Measurements from ENCODE around the gene PTPN4. TPM values are rescaled to one million over a fixed set of nuclear protein-coding genes. Genes with fewer than 3 reads are reported as not detected.
A peak's percentile ranks its signal among the peaks of the same experiment; 100 is the strongest.

The PTPN4 gene
- total RNA-seq, 2 experiments from 2014 or later, result 32.9 to 34.7 TPM

DNA sequence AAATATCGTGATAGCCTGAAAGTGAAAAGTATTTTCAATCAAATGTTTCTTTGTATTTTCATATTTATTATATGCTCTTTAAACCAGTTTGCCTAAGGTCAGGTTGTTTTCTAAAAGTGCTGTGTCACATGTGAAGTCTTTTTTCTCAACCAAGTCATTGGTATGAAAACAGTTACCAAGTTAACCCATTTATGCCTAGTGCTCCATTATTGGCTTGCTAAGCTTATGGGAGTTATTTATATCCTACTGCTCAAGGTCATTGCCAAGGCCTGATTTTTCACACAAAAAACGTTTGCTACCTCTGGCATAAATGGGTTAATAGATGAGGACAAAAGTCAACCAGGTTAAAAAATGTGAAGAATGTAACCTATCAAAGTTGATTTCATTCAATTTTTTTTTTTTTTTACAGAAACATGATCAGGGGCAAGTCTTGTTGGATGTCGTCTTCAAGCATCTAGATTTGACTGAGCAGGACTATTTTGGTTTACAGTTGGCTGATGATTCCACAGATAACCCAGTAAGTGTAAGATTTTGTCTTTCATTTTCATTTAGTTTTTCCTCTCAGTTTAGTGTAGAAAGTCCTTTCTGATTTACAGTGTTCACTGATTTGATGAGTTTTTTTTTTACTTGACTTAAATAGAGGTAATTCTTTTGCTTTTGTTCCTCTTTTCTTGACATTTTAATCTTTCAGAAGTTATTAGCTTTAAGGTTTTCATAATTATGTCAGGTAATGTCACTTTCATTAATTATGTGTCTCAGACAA lies 102.6 kb downstream of the PTPN4 start:
- H3K9me3 Mint-ChIP-seq, result peaks cover 5% of the 10 kb centered on the region
- DNase-seq, result no peak
- peaks cover 67% of the 10 kb centered on the region for H3K4me1 Mint-ChIP-seq
- H3K36me3 Mint-ChIP-seq, result peaks cover 37% of the 10 kb centered on the region
- H3K4me3 Mint-ChIP-seq, result no peak overlapping the region
- peak overlapping the region; percentile 56 for H3K27ac Mint-ChIP-seq
- no peaks in the 10 kb centered on the region for H3K27me3 Mint-ChIP-seq

DNA sequence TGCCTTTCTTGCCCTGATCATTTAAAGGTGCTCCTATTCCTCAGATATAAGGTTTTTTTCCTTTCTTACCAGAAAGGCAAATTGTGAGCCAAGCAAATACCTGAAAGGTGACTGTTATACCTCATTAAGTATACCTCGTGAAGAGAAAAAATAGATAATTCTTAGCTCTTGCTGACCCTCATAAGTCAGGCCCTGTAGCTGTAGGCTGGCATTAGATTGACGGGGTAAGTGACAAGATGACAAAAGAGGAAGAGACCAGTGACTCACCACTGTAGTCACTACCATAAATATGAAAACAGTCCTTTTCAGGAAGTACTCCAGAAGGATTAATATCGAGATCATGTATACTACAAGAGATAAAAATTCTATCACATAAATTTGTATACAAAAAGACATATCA lies 104.6 kb downstream of the PTPN4 start:
- Mint-ChIP-seq H3K4me3 (no peak overlapping the region), H3K4me1 (peaks cover 60% of the 10 kb centered on the region), H3K27me3 (no peaks in the 10 kb centered on the region), H3K9me3 (peaks cover 2% of the 10 kb centered on the region), H3K27ac (no peak overlapping the region), H3K36me3 (peaks cover 41% of the 10 kb centered on the region)
- DNase-seq, result no peak

DNA sequence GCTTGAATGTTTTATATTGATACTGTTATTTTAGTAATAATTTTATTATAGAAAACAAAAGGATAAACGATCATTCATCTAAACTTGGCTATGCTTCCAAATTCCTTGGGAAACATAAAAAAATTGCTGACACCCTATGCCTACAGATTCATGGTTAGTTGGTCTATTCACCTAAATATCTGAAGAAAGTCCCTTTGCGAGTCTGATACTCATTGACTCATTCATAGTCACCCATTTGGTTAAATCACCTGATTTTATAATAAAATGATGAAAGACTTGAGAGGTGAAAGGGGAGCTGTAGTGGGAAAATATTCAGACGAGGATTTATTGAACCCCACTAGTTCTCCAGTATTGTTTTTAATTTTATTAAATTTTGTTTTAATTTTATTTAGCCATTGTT lies 112.0 kb downstream of the PTPN4 start:
- H3K4me1 Mint-ChIP-seq, result peaks cover 26% of the 10 kb centered on the region
- H3K27ac Mint-ChIP-seq, result no peak overlapping the region
- no peak for DNase-seq
- no peaks in the 10 kb centered on the region for H3K27me3 Mint-ChIP-seq
- H3K36me3 Mint-ChIP-seq, result peaks cover 36% of the 10 kb centered on the region
- peaks cover 2% of the 10 kb centered on the region for H3K9me3 Mint-ChIP-seq
- no peak overlapping the region for H3K4me3 Mint-ChIP-seq

DNA sequence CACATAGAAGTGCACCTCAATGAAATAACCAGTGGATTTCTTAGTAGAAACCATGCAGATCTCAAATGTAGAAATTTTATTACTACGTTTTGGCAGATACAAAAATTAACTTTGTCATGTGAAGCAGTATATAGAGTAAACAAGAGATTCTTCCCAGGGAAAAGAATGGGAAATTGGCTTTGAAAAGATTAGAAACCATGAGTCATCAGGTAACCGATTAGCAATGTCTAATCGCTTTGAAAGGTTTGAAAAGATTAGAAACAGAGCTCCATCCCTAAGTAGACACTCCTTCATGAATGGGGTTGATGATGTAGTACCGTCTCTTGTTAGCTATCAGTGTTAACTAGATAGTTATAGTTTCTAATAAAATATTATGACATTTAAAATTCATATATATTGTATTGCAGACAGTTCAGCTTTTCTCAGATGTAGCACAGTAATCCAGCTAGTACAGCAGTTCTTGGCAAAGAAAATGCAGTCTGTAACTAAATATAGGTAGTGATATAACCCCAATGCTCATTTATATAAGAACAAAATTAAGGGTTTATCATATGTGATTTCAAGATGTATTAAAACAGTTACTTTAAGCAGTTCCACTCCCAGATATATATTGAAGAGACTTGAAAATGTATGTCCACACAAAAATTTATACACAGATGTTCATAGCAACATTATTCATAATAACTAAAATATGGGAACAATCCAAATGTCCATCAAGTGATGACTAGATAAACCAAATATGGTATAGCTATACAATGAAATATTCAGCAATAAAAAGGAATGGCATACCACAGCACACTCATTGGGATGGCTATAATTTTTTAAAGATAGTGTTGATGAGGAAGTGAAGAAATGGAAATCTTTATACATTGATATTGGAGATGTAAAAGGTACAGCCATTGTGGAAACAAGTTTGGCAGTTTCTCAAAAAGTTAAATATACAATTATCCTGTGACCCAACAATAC lies 113.9 kb downstream of the PTPN4 start:
- Mint-ChIP-seq H3K36me3 (peaks cover 26% of the 10 kb centered on the region), H3K27me3 (no peaks in the 10 kb centered on the region), H3K27ac (no peak overlapping the region), H3K9me3 (no peaks in the 10 kb centered on the region), H3K4me3 (no peak overlapping the region), H3K4me1 (peaks cover 21% of the 10 kb centered on the region)
- no peak for DNase-seq

DNA sequence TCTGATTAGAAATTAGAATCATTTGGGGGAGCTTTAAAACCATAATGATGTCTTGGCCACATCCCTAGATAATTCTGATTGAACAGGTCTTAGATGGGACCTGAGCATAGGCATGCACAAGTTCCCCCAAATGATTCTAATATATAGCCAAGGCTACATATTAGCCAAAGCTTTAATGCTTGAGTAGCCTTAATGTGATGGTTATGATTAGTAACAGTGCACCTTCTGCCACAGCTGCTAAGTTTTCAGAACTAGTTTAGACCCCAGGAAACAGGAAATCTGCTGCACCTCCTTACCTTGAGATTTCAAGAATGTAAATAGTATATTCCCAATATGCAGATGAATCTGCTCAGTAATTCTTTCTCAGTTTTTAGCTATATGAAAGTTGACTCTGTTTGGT lies 119.8 kb downstream of the PTPN4 start:
- Mint-ChIP-seq H3K4me1 (peaks cover 15% of the 10 kb centered on the region), H3K27ac (no peak overlapping the region), H3K4me3 (no peak overlapping the region), H3K9me3 (no peaks in the 10 kb centered on the region), H3K36me3 (peaks cover 7% of the 10 kb centered on the region), H3K27me3 (no peaks in the 10 kb centered on the region)
- no peak for DNase-seq

DNA sequence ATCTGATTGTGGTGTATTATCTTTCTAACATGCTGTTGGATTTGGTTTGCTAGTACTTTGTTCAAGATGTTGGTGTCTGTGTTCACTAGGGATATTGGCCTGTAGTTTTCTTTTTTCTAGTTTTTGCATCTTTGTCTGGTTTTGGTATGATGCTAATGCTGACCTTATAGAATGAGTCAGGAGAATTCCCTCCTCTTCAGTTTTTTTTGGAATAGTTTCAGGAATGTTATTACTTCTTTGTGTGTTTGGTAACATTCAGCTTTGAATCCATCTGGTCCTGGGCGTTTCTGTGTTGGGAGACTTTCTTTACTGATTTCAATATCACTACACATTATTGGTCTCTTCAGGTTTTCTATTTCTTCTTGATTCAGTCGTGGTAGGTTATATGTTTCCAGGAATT lies 129.0 kb downstream of the PTPN4 start:
- peaks cover 29% of the 10 kb centered on the region for H3K9me3 Mint-ChIP-seq
- no peaks in the 10 kb centered on the region for H3K27me3 Mint-ChIP-seq
- no peak for DNase-seq
- H3K4me1 Mint-ChIP-seq, result peaks cover 2% of the 10 kb centered on the region
- H3K36me3 Mint-ChIP-seq, result peaks cover 54% of the 10 kb centered on the region
- no peak overlapping the region for H3K27ac Mint-ChIP-seq
- no peak overlapping the region for H3K4me3 Mint-ChIP-seq

DNA sequence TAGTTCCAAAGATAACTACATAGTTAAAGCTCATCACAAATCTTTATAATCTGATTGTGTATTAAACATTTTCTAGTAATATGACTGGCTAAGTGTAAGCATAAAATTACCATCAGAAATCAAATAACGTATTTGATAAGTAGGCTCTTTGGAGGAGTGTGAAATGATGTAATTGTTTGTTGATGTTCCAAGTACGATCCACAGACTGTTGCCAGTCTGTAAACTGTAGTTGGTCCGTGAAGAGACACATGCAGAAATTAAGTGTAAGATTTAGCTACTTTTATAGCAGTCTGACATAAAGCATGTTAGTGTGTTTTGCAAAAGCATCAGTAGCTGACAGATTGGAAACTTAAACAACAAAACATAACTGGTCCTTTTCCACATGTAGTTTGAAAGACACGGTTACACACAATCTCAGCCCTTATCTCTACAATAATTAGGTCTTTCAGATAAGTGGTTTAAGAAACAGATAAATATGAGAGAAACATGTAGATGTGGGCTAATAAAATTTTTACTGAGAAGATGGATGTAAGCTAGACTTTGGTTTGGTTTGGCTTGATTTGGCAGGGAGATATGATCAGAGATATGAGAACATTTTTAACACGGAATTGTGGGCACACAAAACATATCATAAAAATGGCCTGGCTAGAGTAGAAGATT lies 138.1 kb downstream of the PTPN4 start:
- no peak for DNase-seq
- no peak overlapping the region for H3K27ac Mint-ChIP-seq
- H3K36me3 Mint-ChIP-seq, result peaks cover 37% of the 10 kb centered on the region
- H3K4me1 Mint-ChIP-seq, result no peaks in the 10 kb centered on the region
- no peaks in the 10 kb centered on the region for H3K27me3 Mint-ChIP-seq
- H3K4me3 Mint-ChIP-seq, result no peak overlapping the region
- peaks cover 2% of the 10 kb centered on the region for H3K9me3 Mint-ChIP-seq

DNA sequence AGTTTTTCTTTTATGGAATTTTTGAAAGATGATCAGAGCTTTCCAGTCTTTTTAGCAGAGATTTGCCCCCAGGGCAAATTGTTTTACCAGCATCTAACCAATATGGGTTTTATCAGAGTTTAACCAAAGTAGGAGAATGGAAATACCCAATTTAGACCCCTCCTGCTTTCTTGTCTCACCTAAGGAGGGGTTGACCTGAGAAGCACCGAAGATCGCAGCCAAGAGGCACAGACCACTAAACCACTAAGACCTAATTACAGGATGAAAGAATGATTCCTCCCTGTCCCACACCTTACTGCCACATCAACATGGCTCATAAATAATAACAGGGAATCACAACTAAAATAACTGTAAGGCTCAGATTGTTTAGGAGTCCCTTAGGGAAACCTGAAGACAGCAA lies 141.3 kb downstream of the PTPN4 start:
- Mint-ChIP-seq H3K36me3 (peaks cover 59% of the 10 kb centered on the region), H3K4me1 (no peaks in the 10 kb centered on the region), H3K27ac (no peak overlapping the region), H3K9me3 (peaks cover 13% of the 10 kb centered on the region), H3K27me3 (no peaks in the 10 kb centered on the region), H3K4me3 (no peak overlapping the region)
- no peak for DNase-seq

DNA sequence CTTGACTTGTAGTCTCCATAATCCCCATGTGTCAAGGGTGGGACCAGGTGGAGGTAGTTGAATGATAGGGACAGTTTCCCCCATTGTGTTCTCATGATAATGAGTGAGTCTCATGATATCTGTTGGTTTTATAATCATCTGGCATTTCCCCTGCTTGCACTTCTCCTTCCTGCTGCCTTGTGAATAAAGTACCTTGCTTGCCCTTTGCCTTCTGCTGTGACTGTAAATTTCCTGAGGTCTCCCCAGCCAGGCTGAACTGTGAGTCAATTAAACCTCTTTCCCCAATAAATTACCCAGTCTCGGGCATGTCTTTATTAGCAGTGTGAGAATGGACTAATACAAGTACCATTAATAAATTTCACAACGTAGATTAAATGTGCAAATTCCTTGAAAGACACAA lies 150.8 kb downstream of the PTPN4 start:
- Mint-ChIP-seq H3K9me3 (peaks cover 19% of the 10 kb centered on the region), H3K4me1 (peaks cover 8% of the 10 kb centered on the region), H3K27ac (no peak overlapping the region), H3K27me3 (no peaks in the 10 kb centered on the region), H3K36me3 (peaks cover 53% of the 10 kb centered on the region), H3K4me3 (no peak overlapping the region)
- DNase-seq, result no peak

DNA sequence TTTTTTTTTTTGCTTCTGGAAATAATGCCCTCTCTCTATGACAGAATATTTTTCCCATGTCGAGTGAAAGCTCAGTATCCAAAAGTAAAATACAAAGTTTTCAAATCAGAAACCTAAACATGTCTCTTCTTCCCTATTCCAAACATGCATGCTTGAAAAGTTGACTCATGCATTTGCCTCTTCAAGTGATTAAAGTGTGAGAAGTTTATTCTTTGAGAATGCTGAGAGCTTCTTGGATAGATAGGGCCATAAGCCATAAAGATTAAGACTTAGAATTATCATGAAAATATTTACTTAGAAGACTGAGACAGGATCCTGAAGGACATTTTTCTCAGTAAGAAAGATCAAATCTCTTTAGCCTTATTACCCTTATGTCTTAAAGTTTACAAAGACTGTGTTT lies 154.5 kb downstream of the PTPN4 start:
- Mint-ChIP-seq H3K27me3 (no peaks in the 10 kb centered on the region), H3K4me1 (peaks cover 14% of the 10 kb centered on the region), H3K36me3 (peaks cover 38% of the 10 kb centered on the region), H3K27ac (no peak overlapping the region), H3K9me3 (peaks cover 15% of the 10 kb centered on the region), H3K4me3 (no peak overlapping the region)
- no peak for DNase-seq

DNA sequence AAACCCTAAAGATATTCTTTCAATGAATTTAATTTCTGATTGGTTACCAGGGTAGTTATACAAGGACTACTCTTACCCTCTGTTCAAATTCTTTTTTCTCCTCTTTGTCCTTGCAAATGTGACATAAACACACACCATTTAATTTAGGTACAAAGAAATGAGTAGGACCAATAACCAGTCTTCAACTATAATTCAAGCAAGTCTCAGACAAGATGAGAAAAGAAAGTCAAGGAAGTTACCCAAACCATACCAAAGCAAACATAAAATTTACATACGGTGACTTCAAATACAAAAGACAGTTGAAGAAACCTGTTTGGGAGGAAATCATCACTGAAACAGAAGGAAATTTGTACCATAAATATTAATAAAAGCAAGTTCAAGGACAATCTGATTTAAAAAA lies 162.1 kb downstream of the PTPN4 start:
- DNase-seq, result no peak
- Mint-ChIP-seq H3K36me3 (peaks cover 12% of the 10 kb centered on the region), H3K4me3 (no peak overlapping the region), H3K4me1 (peaks cover 36% of the 10 kb centered on the region), H3K27ac (peak overlapping the region; percentile 25), H3K27me3 (no peaks in the 10 kb centered on the region), H3K9me3 (peaks cover 2% of the 10 kb centered on the region)

DNA sequence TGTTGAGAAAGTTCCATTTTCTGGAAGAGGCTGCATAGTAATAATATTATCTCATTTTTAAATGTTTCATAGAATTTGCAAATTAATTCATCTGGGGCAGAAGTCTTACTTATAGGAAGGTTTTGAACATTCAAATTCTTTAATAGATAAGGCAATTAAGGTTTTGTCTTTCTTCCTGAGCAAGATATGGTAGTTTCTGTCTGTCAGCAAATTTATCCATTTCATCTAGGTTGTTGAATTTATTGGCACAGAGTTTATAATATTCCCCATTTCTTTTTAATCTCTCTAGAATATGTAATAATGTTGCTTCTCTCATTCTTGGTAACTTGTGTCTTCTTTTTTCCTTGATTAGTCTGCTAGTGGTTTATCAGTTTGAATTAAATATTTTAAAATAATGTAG lies 163.0 kb downstream of the PTPN4 start:
- Mint-ChIP-seq H3K36me3 (peaks cover 13% of the 10 kb centered on the region), H3K4me1 (peaks cover 40% of the 10 kb centered on the region), H3K4me3 (no peak overlapping the region), H3K9me3 (peaks cover 2% of the 10 kb centered on the region), H3K27ac (no peak overlapping the region), H3K27me3 (no peaks in the 10 kb centered on the region)
- no peak for DNase-seq

DNA sequence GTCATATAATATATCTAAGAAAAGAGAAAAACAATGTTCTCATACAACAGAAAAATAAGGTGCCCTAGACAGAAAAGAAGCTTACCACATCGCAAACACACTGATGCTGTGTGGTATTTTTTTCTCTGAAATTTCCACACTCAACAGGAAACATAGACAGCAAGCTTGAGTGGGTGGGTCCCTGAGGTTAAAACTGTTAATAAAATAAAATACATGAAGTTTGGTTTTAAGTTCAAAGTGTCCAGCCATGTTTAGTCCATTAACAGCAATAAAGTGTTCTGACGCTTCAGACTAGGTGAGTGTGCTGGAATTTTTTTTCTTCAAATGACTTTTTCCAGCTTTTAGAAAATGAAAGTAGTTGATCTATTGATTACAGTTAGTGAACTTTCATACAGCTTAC lies 169.8 kb downstream of the PTPN4 start:
- H3K4me1 Mint-ChIP-seq, result peaks cover 54% of the 10 kb centered on the region
- peak; percentile 14 for DNase-seq
- peak overlapping the region; percentile 90 for H3K27ac Mint-ChIP-seq
- H3K27me3 Mint-ChIP-seq, result no peaks in the 10 kb centered on the region
- peak overlapping the region; percentile 59 for H3K4me3 Mint-ChIP-seq
- H3K36me3 Mint-ChIP-seq, result peaks cover 19% of the 10 kb centered on the region
- H3K9me3 Mint-ChIP-seq, result no peaks in the 10 kb centered on the region

DNA sequence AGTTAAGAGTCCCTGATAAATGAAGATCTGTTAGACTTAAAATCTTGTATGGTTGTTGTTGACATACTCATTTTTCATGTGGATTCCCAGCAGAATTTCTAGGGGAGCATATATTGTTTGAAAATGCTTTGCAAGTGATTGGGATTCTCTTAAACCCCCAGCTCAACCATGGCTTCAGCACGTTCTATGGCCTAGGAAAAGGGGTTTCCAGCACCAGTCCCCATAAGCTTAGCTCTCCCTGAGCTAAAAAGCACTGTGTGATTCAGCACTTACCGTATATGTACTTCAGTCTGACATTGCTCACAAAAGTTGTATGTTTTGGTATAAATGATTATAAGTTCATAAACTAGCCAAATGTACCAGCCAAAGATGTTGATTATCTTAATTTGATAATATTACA lies 173.1 kb downstream of the PTPN4 start:
- no peak overlapping the region for H3K27ac Mint-ChIP-seq
- peaks cover 2% of the 10 kb centered on the region for H3K9me3 Mint-ChIP-seq
- no peaks in the 10 kb centered on the region for H3K27me3 Mint-ChIP-seq
- DNase-seq, result no peak
- peaks cover 40% of the 10 kb centered on the region for H3K4me1 Mint-ChIP-seq
- H3K4me3 Mint-ChIP-seq, result no peak overlapping the region
- H3K36me3 Mint-ChIP-seq, result peaks cover 42% of the 10 kb centered on the region

DNA sequence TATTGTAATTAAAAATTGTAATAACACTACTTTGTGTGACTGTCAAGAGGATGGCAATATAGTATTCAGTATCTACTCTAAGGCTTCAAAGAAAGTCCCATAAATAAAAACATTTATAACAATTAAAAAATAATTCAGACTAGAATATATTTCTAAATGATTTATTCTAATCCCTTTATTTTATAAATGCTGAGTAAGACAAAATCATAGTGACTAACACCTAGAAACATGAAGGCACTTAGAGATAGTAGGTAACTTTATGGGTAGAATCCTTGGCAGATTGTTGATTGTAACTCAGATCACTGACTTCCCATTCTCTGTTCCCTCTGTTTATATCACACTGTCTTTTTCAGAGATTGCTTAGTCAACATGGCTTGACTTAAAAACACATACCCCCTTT lies 174.6 kb downstream of the PTPN4 start:
- no peak for DNase-seq
- Mint-ChIP-seq H3K27ac (no peak overlapping the region), H3K4me1 (peaks cover 26% of the 10 kb centered on the region), H3K4me3 (no peak overlapping the region), H3K9me3 (peaks cover 2% of the 10 kb centered on the region), H3K36me3 (peaks cover 42% of the 10 kb centered on the region), H3K27me3 (no peaks in the 10 kb centered on the region)
